ENCODE measurements around the gene CDC45. TPM values are rescaled to one million over a fixed set of nuclear protein-coding genes. Genes with fewer than 3 reads are reported as not detected.

Gene CDC45
- total and polyA plus RNA-seq, 9 donors: 0.46 to 2.2 (median 1.1) TPM; not detected in 3

DNA sequence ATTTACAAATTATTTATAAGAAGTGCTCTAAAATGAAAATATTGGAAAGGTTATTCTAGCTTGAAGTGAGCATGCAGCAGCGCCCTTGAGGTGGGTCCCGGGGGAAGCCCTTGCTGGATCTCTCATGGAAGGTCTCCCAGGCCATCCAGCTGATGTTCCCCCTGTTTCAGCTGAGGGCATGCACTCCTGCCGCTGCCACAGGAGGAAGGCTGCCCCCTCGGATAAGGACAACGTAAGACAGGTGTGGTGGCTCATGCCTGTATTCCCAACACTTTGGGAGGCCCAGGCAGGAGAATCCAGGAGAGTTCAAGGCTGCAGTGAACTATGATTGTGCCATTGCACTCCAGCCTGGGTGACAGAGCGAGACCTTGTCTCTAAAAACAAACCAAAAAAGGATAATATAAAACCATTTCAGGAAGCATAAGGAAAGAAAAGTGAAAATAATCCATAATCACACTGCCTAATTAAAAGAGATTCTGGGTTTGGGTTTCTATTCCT is 15.0 kb downstream of the CDC45 start:
- no peak overlapping the region for H3K27ac ChIP-seq
- no peak for DNase-seq
- 78 to 93% (median 85%) methylated on average over 6 of the region's 6 CpGs for whole genome bisulfite sequencing, 3 donors
- H3K36me3 ChIP-seq: no peaks in the 10 kb centered on the region
- TF ChIP-seq POLR2A (IDR thresholded peaks at IDR 0.05) (no peak), EP300 (IDR thresholded peaks at IDR 0.05) (no peak)
- TF ChIP-seq, protein P1, sequence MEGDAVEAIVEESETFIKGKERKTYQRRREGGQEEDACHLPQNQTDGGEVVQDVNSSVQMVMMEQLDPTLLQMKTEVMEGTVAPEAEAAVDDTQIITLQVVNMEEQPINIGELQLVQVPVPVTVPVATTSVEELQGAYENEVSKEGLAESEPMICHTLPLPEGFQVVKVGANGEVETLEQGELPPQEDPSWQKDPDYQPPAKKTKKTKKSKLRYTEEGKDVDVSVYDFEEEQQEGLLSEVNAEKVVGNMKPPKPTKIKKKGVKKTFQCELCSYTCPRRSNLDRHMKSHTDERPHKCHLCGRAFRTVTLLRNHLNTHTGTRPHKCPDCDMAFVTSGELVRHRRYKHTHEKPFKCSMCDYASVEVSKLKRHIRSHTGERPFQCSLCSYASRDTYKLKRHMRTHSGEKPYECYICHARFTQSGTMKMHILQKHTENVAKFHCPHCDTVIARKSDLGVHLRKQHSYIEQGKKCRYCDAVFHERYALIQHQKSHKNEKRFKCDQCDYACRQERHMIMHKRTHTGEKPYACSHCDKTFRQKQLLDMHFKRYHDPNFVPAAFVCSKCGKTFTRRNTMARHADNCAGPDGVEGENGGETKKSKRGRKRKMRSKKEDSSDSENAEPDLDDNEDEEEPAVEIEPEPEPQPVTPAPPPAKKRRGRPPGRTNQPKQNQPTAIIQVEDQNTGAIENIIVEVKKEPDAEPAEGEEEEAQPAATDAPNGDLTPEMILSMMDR (IDR thresholded peaks at IDR 0.05): no peak
- no peaks in the 10 kb centered on the region for H3K9me3 ChIP-seq
- H3K4me3 ChIP-seq: no peak overlapping the region
- H3K27me3 ChIP-seq: no peaks in the 10 kb centered on the region
- intact Hi-C loops (cut with DNase I): no loop called here
- no peaks in the 10 kb centered on the region for H3K4me1 ChIP-seq (ENCODE audit: insufficient read depth)

DNA sequence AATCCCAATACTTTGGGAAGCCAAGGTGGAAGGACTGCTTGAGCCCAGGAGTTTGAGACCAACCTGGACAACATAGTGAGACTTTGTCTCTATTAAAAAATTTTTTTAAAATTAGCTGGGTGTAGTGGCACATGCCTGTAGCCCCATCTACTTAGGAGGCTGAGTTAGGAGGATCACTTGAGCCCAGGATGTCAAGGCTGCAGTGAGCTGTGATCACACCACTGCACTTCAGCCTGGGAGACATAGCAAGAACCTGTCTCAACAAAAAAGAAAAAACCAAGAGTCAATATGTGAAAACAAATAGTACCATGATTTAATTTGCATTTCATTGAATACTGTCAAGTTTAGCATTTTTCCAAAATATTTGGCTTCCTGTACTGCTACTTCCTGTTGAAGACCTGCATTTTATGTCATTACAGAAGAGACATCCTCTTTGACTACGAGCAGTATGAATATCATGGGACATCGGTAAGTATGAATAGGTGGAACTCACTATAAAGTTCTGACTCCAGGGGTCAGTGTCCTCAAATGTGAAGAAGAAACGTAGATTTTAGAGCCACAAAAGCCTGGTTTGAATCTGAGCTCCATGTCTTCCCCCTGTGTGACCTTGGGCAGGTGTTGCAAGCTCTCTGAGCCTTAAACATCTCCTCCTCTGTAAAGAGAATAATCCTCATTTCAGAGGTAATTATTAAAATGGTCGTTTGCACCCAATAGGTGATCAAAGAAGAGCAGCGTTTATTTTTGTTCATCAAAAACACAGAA is 16.0 kb downstream of the CDC45 start:
- Histone ChIP-seq H3K36me3 (no peaks in the 10 kb centered on the region), H3K27me3 (no peaks in the 10 kb centered on the region), H3K4me3 (no peak overlapping the region), H3K9me3 (no peaks in the 10 kb centered on the region), H3K4me1 (ENCODE audit: insufficient read depth) (no peaks in the 10 kb centered on the region), H3K27ac (no peak overlapping the region)
- intact Hi-C loops (cut with DNase I): no loop called here
- TF ChIP-seq EP300 (IDR thresholded peaks at IDR 0.05): no peak
- TF ChIP-seq, protein P1 (IDR thresholded peaks at IDR 0.05): no peak
- no peak for TF ChIP-seq POLR2A (IDR thresholded peaks at IDR 0.05)
- whole genome bisulfite sequencing, 3 donors: 66 to 72% (median 69%) methylated on average over 5 of the region's 5 CpGs
- no peak for DNase-seq

DNA sequence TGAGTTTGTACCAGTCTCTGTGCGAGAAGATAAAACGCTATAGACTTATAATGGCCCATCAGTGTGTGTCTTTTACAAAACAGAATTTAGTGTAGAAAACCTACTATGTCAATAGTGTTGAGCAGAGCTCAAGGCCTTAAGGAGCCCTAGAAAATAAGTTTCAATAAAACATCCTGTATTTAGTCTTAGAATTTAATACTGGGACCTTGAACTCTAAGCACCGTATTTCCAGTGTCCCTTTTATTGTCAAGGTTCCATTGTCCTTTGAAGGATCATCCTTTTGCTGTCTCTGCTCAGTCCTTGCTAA is 16.6 kb downstream of the CDC45 start:
- no peak for TF ChIP-seq POLR2A (IDR thresholded peaks at IDR 0.05)
- TF ChIP-seq EP300 (IDR thresholded peaks at IDR 0.05): no peak
- TF ChIP-seq, protein P1 (IDR thresholded peaks at IDR 0.05): no peak
- Histone ChIP-seq H3K9me3 (no peaks in the 10 kb centered on the region), H3K36me3 (no peaks in the 10 kb centered on the region), H3K27ac (no peak overlapping the region), H3K4me1 (ENCODE audit: insufficient read depth) (no peaks in the 10 kb centered on the region), H3K27me3 (no peaks in the 10 kb centered on the region), H3K4me3 (no peak overlapping the region)
- intact Hi-C loops (cut with DNase I): no loop called here
- no peak for DNase-seq
- WGBS, 3 donors: 88 to 95% (median 90%) methylated on average over 3 of the region's 3 CpGs

DNA sequence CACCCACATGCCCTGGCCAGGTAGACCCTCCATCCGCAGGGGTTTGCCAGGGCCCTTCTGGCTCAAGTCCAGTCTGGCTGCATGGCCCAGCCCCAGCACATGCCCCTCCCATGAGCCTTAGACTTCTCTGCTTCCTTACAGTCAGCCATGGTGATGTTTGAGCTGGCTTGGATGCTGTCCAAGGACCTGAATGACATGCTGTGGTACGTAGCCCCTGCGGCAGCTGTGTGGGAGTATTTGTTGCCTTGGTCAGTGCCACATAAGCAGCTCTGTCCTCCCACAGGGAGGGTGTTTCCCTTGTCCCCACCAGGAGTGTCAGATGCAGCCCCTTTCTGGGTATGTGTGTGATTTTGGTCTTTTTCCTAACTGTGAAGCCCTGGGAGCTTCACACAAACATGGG is 17.5 kb downstream of the CDC45 start:
- H3K4me1 ChIP-seq (ENCODE audit: insufficient read depth): no peaks in the 10 kb centered on the region
- no peaks in the 10 kb centered on the region for H3K9me3 ChIP-seq
- intact Hi-C loops (cut with DNase I): no loop called here
- H3K4me3 ChIP-seq: no peak overlapping the region
- WGBS, 3 donors: 33 to 57% (median 42%) methylated on average over 3 of the region's 3 CpGs
- H3K27me3 ChIP-seq: no peaks in the 10 kb centered on the region
- no peaks in the 10 kb centered on the region for H3K36me3 ChIP-seq
- DNase-seq: no peak
- TF ChIP-seq EP300 (IDR thresholded peaks at IDR 0.05): no peak
- H3K27ac ChIP-seq: no peak overlapping the region

DNA sequence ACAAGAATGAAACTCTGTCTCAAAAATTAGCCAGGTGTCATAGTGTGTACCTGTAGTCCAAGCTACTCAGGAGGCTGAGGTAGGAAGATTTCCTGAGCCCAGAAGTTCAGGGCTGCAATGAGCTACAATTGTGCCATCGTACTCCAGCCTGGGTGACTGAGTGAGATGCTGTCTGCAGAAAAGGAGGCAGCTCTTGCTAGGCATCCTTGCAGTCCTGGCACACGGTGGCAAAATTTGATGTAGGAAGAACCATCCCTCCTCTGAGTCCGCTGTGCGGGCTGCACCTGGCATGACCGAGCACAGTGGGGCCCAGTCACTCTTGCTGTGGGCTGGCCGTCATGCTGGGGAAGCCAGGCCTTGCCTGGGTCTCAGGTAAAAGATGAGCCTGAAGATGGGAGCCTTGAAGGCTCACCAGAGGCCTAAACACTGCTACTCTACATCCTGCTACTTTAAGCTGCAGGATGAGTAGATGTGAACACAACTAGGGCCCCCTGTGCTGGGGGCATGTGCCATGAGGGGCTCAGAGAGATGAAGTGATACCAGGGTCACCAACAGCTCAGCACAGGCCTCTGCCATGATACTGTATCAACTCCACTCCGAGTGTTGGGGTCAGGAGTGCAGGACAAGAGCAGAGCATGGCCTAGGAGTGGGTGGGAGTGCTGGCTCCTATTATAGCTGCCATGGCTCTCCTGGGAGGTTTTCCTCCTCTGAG is 18.6 kb downstream of the CDC45 start:
- no peak for DNase-seq
- no peak overlapping the region for H3K27ac ChIP-seq
- no peaks in the 10 kb centered on the region for H3K4me1 ChIP-seq (ENCODE audit: insufficient read depth)
- H3K27me3 ChIP-seq: no peaks in the 10 kb centered on the region
- TF ChIP-seq, protein P1 (IDR thresholded peaks at IDR 0.05): no peak
- TF ChIP-seq POLR2A (IDR thresholded peaks at IDR 0.05): no peak
- TF ChIP-seq EP300 (IDR thresholded peaks at IDR 0.05): no peak
- no peaks in the 10 kb centered on the region for H3K9me3 ChIP-seq
- intact Hi-C loops (cut with DNase I): no loop called here
- WGBS, 3 donors: 91 to 97% (median 94%) methylated on average over 7 of the region's 7 CpGs
- no peaks in the 10 kb centered on the region for H3K36me3 ChIP-seq
- no peak overlapping the region for H3K4me3 ChIP-seq

Data from ovary (tissue), 9 donors.